ENCODE data around the gene FAM3A. TPM values are rescaled to one million over a fixed set of nuclear protein-coding genes. Genes with fewer than 3 reads are reported as not detected.

Gene FAM3A
- total RNA-seq, 1 experiment from 2014 or later: 28.8 TPM

DNA sequence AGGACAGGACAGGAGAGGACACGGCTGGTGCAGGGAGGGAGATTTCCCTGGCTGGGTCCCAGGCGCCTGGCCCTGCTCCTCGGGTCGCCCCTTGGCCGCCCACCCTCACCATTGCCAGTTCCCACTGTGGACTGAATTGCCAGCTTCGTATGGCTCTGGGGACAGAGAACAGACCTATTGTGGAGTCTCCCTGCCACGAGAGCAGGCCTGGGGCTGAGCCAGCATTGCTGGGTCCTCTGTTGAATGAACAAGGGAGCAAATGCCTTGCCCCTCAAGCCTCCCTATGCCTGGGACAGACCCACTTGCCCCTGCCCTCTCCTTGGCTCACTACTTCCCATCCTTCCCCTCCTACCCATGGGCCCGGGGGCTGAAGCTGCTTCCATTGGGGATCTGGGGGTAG, 53.6 kb downstream of the FAM3A start:
- no peaks in the 10 kb centered on the region for H3K9me3 ChIP-seq (replicated peaks)
- no peak overlapping the region for H3K27ac ChIP-seq
- DNase-seq (ENCODE audit: low read depth in 1 of 2, low spot score in 2 of 2): no peak
- H3K4me3 ChIP-seq: no peak overlapping the region
- H3K36me3 ChIP-seq: no peaks in the 10 kb centered on the region
- H3K4me1 ChIP-seq (replicated peaks): no peaks in the 10 kb centered on the region
- no peaks in the 10 kb centered on the region for H3K27me3 ChIP-seq (replicated peaks)

DNA sequence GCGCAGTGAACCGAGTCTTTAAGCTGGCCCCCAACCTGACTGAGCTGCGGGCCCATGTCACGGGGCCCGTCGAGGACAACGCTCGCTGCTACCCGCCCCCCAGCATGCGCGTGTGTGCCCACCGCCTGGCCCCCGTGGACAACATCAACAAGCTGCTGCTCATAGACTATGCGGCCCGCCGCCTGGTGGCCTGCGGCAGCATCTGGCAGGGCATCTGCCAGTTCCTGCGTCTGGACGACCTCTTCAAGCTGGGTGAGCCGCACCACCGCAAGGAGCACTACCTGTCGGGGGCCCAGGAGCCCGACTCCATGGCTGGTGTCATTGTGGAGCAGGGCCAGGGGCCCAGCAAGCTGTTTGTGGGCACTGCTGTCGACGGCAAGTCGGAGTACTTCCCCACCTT, 55.7 kb downstream of the FAM3A start:
- Histone ChIP-seq H3K9me3 (replicated peaks) (no peaks in the 10 kb centered on the region), H3K27me3 (replicated peaks) (no peaks in the 10 kb centered on the region), H3K27ac (no peak overlapping the region), H3K4me1 (replicated peaks) (peaks cover 8% of the 10 kb centered on the region), H3K36me3 (no peaks in the 10 kb centered on the region), H3K4me3 (no peak overlapping the region)
- DNase-seq (ENCODE audit: low read depth in 1 of 2, low spot score in 2 of 2): no peak

DNA sequence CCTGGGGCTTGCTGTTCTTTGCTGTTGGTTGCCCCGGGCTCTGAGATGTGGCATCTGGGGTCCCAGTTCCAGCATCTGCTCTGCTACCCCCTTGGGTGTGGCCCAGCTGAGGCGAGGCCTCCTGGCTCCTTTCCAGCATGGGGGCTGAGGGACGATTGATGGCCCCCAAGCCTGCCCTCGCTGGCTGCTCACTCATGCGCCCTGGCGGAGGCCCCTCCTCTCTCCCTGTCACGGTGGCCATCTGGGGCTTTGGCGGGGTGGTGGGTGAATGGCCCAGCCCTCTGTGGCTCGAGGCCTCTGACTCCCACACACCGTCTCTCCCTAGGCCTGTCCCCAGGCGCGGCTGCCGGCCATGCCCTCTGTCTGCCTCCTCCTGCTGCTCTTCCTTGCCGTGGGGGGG, 56.2 kb downstream of the FAM3A start:
- Histone ChIP-seq H3K27ac (no peak overlapping the region), H3K27me3 (replicated peaks) (no peaks in the 10 kb centered on the region), H3K4me1 (replicated peaks) (peaks cover 12% of the 10 kb centered on the region), H3K36me3 (no peaks in the 10 kb centered on the region), H3K4me3 (no peak overlapping the region), H3K9me3 (replicated peaks) (no peaks in the 10 kb centered on the region)
- DNase-seq (ENCODE audit: low read depth in 1 of 2, low spot score in 2 of 2): no peak

DNA sequence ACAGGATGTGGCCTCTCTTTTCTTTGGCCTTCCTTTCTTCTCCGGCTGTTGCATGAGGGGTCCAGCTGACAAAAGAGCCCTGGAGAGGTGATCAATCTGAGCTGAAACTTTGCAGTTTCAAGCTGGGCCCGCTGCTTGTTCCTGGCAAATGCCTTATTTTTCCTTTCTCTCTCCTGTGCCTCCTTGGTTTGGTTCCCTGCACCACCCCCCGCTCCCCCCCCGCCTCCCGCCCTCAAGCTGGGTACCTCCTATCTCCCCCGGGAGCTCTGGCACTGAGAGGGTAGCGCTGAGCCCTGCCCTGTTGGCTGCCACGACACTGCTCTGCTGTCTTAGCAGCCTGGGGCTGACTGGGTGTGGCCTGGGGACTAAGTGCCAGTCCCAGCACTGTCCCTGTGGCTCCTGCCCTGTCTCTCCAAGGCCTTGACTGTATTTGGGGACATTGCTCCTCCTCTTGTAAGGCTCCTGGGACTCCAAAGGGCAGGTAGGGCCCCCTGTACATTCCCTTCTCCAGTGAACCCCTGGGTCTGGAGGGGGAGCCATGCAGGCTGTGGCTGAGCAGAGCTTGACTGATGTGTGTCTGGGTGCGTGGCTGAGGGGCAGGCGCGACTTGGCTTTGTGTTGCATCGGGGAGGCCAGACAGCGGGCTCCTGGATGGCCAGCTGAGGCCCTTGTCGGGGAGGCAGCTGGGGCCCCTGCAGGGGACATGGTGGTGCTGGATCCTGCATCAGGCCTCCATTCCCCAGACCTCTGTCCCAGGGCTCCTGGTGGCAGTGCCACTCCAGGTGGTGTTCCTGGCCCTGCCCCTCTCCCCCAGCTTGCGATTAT, 56.9 kb downstream of the FAM3A start:
- no peak overlapping the region for H3K4me3 ChIP-seq
- H3K27me3 ChIP-seq (replicated peaks): no peaks in the 10 kb centered on the region
- no peaks in the 10 kb centered on the region for H3K9me3 ChIP-seq (replicated peaks)
- no peaks in the 10 kb centered on the region for H3K36me3 ChIP-seq
- H3K27ac ChIP-seq: no peak overlapping the region
- DNase-seq (ENCODE audit: low read depth in 1 of 2, low spot score in 2 of 2): no peak
- H3K4me1 ChIP-seq (replicated peaks): peaks cover 12% of the 10 kb centered on the region

DNA sequence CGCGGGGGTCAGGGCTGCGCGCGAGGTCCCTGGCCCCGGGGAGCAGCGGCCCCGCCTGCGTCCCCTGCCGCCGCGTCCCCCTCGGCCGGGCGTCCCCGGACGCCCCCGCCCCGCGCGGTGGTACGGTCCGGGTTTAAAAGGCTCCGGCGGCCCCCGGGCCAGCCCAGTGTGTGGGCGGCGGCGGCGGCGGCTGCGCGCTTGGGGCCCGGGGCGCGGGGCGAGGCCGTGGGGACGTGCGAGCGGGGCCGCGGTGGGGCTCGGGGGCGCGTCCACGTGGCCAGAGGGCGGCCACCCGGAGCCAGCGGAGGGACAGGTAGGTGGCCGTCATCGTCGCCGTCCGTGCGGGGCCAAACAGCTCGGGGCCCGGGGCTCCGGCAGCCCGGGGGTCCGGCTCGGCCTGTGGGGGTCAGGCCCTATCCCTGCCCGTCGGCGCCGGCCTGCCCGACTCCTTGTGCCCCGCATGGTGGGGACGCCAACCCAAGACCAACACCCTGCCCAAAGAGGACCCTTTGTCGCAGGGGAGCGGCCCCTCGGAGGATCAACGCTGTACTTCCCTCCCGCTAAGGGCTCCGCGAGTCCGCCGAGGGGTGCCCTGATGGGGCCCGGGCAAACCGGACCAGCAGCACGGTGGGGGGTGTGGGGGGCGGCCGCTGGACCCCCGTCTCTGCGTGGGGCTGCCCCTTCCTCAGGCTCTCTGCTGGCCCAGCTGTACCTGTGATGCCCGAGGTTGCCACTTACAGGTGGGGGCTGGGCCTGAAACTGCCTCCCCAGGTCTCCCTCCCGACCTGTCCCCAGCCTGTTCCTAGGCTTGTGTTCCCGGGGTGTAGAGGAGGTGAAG, 57.7 kb downstream of the FAM3A start, which contains the start of gene PLXNA3:
PLXNA3 (plus strand) TSS at position 166 of the 838 bp plus-strand sequence. CDS start 1,903 bp downstream, outside the sequence.
- H3K4me1 ChIP-seq (replicated peaks): peaks cover 12% of the 10 kb centered on the region
- peak within 1 kb of the TSS; percentile 37 for H3K4me3 ChIP-seq
- no peak for DNase-seq (ENCODE audit: low read depth in 1 of 2, low spot score in 2 of 2)
- H3K27me3 ChIP-seq (replicated peaks): no peaks in the 10 kb centered on the region
- no peak within 1 kb of the TSS for H3K27ac ChIP-seq
- no peaks in the 10 kb centered on the region for H3K9me3 ChIP-seq (replicated peaks)
- H3K36me3 ChIP-seq: no peaks in the 10 kb centered on the region

DNA sequence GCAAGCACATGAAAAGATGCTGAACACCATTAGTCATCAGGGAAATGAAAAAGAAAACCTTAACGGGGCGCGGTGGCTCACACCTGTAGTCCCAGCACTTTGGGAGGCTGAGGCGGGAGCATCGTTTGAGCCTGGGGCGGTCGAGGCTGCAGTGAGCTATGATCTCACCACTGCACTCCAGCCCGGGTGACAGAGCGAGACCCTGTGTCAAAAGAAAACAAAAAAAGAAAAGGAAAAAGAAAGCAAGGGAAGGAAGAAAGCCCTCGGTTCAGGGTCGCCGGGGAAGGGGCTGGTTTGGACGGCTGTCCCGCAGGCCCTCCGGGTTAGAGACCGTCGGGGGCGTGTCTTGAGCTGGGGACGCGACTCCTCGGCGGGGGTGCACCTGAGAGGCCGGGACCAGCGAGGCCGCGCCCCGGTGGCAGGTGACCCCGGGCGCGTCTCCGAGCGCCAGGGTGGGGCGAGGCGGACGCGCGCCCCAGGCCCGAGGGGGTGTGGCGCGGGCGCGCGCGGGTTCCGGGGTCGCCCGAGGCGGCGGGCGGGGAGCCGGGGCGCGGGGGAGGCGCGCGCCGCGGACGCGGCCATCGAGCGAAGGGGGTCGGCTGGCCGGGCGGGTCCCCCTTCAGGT, 58.4 kb downstream of the FAM3A start:
- no peak for DNase-seq (ENCODE audit: low read depth in 1 of 2, low spot score in 2 of 2)
- Histone ChIP-seq H3K27ac (no peak overlapping the region), H3K4me3 (peak overlapping the region; percentile 37), H3K4me1 (replicated peaks) (peaks cover 12% of the 10 kb centered on the region), H3K36me3 (no peaks in the 10 kb centered on the region; the same call in 1 of the 2 replicates), H3K9me3 (replicated peaks) (no peaks in the 10 kb centered on the region), H3K27me3 (replicated peaks) (no peaks in the 10 kb centered on the region)

Other genes starting within 250 kb of the FAM3A start
- not detected in 2 replicates for gene TEX28, start 221.1 kb downstream of the FAM3A start, total RNA-seq (2014; rRNA removed; shearing (Covaris generic))
- not detected in 2 replicates for gene TKTL1, start 220.4 kb downstream of the FAM3A start, total RNA-seq (2014; rRNA removed; shearing (Covaris generic))
- gene FLNA, start 141.6 kb downstream of the FAM3A start, total RNA-seq (2014; rRNA removed; shearing (Covaris generic)): 918 and 1,686 TPM in 2 replicates
- gene EMD, start 136.9 kb downstream of the FAM3A start, total RNA-seq (2014; rRNA removed; shearing (Covaris generic)): 17.7 and 42.3 TPM in 2 replicates
- 1,843 and 4,201 TPM in 2 replicates for gene RPL10, start 117.9 kb downstream of the FAM3A start, total RNA-seq (2014; rRNA removed; shearing (Covaris generic))
- gene DNASE1L1, start 107.0 kb downstream of the FAM3A start, total RNA-seq (2014; rRNA removed; shearing (Covaris generic)): 30.9 and 41.8 TPM in 2 replicates
- 11.3 and 17.7 TPM in 2 replicates for gene TAFAZZIN, start 104.7 kb downstream of the FAM3A start, total RNA-seq (2014; rRNA removed; shearing (Covaris generic))
- gene ATP6AP1, start 87.6 kb downstream of the FAM3A start, total RNA-seq (2014; rRNA removed; shearing (Covaris generic)): 62.4 and 67.8 TPM in 2 replicates
- gene GDI1, start 79.1 kb downstream of the FAM3A start, total RNA-seq (2014; rRNA removed; shearing (Covaris generic)): 178 and 208 TPM in 2 replicates
- 54.3 and 70.5 TPM in 2 replicates for gene FAM50A, start 72.1 kb downstream of the FAM3A start, total RNA-seq (2014; rRNA removed; shearing (Covaris generic))
- 0.32 and 0.47 TPM in 2 replicates for gene PLXNA3, start 58.0 kb downstream of the FAM3A start, total RNA-seq (2014; rRNA removed; shearing (Covaris generic))
- gene LAGE3, start 37.0 kb downstream of the FAM3A start, total RNA-seq (2014; rRNA removed; shearing (Covaris generic)): 42.5 and 47.7 TPM in 2 replicates
- 23.7 and 39.1 TPM in 2 replicates for gene UBL4A, start 29.6 kb downstream of the FAM3A start, total RNA-seq (2014; rRNA removed; shearing (Covaris generic))
- gene SLC10A3, start 25.6 kb downstream of the FAM3A start, total RNA-seq (2014; rRNA removed; shearing (Covaris generic)): 10.1 and 19.9 TPM in 2 replicates
- gene G6PD, start 30.6 kb upstream of the FAM3A start, total RNA-seq (2014; rRNA removed; shearing (Covaris generic)): 32.6 and 52.7 TPM in 2 replicates
- gene IKBKG, start 31.4 kb upstream of the FAM3A start, total RNA-seq (2014; rRNA removed; shearing (Covaris generic)): 20.6 and 24.2 TPM in 2 replicates
- gene CTAG1A, start 68.9 kb upstream of the FAM3A start, total RNA-seq (2014; rRNA removed; shearing (Covaris generic)): not detected in 2 replicates
- gene CTAG1B, start 103.0 kb upstream of the FAM3A start, total RNA-seq (2014; rRNA removed; shearing (Covaris generic)): not detected in 2 replicates
- gene CTAG2, start 137.3 kb upstream of the FAM3A start, total RNA-seq (2014; rRNA removed; shearing (Covaris generic)): not detected in 2 replicates
- 0.95 and 0.97 TPM in 2 replicates for gene GAB3, start 234.8 kb upstream of the FAM3A start, total RNA-seq (2014; rRNA removed; shearing (Covaris generic))
- 48.1 and 54.9 TPM in 2 replicates for gene DKC1, start 246.6 kb upstream of the FAM3A start, total RNA-seq (2014; rRNA removed; shearing (Covaris generic))

Measured in SJSA1 (cell line).